Neural cell (in vitro differentiated cells): ENCODE data around the gene PROZ. TPM values are rescaled to one million over a fixed set of nuclear protein-coding genes. Genes with fewer than 3 reads are reported as not detected.

Experiments used
- H2AFZ ChIP-seq: fragments of 200-600, 300-800 bp; sonication (generic), shearing (Covaris generic); 2 replicates; pipeline ENCODE4 v1.6.0; 2014; ENCODE audit warnings: low read depth, mild to moderate bottlenecking, antibody characterized with exemption, low read length, moderate library complexity
- H3F3A ChIP-seq: fragments of 200-600 bp; shearing (Covaris generic); 2 replicates; pipeline ENCODE4 v1.6.1; 2016; ENCODE audit warnings: mild to moderate bottlenecking, moderate library complexity, mixed read lengths, antibody characterized with exemption, low read length; ENCODE audit not compliant: insufficient read depth, poor library complexity, severe bottlenecking
- H3K27ac ChIP-seq: fragments of 200-600, 300-800 bp; sonication (generic), shearing (Covaris generic); 2 replicates; pipeline ENCODE4 v1.5.1; 2014; ENCODE audit warnings: mild to moderate bottlenecking, low read length, moderate library complexity
- H3K27me3 ChIP-seq: fragments of 300-800, 200-600 bp; sonication (generic), shearing (Covaris generic); 2 replicates; pipeline ENCODE4 v1.6.0; 2014; ENCODE audit warnings: mild to moderate bottlenecking, low read depth, low read length, moderate library complexity; ENCODE audit not compliant: insufficient read depth
- H3K36me3 ChIP-seq: fragments of 300-800, 200-600 bp; sonication (generic), shearing (Covaris generic); 2 replicates; pipeline ENCODE4 v1.5.1; 2014; ENCODE audit warnings: mild to moderate bottlenecking, antibody characterized with exemption, low read length, moderate library complexity; ENCODE audit not compliant: insufficient read depth
- H3K4me2 ChIP-seq: fragments of 300-800, 200-600 bp; sonication (generic), shearing (Covaris generic); 2 replicates; pipeline ENCODE4 v1.6.0; 2014; ENCODE audit warnings: mild to moderate bottlenecking, low read length
- H3K4me3 ChIP-seq: fragments of 300-800, 200-600 bp; sonication (generic), shearing (Covaris generic); 2 replicates; pipeline ENCODE4 v1.5.1; 2014; ENCODE audit warnings: mild to moderate bottlenecking, low read length, moderate library complexity
- H3K79me2 ChIP-seq: fragments of 200-600 bp; shearing (Covaris generic); replicated peaks from 2 replicates; pipeline ENCODE4 v1.6.0; 2014; ENCODE audit warnings: mild to moderate bottlenecking, low read length, moderate library complexity; ENCODE audit not compliant: insufficient read depth
- H3K9ac ChIP-seq: fragments of 300-800, 200-600 bp; sonication (generic), shearing (Covaris generic); 2 replicates; pipeline ENCODE4 v1.6.1; 2016; ENCODE audit warnings: mild to moderate bottlenecking, low read length, mixed read lengths
- H3K9me2 ChIP-seq: fragments of 200-600 bp; shearing (Covaris generic); 2 replicates; pipeline ENCODE4 v1.6.1; 2016; ENCODE audit warnings: mild to moderate bottlenecking, low read length, mixed read lengths; ENCODE audit not compliant: insufficient read depth
- H3K9me3 ChIP-seq: fragments of 200-600, 300-800 bp; sonication (generic), shearing (Covaris generic); 2 replicates; pipeline ENCODE4 v1.6.1; 2016; ENCODE audit warnings: mild to moderate bottlenecking, mixed run types, low read length, moderate library complexity, mixed read lengths
- H4K20me1 ChIP-seq: fragments of 200-600 bp; shearing (Covaris generic); 2 replicates; pipeline ENCODE4 v1.6.1; 2016; ENCODE audit warnings: mild to moderate bottlenecking, mixed run types; ENCODE audit not compliant: insufficient read depth
- EP300 ChIP-seq: fragments of 450-650 bp; conservative IDR thresholded peaks from 2 replicates; pipeline ENCODE4 v1.6.1; 2014; ENCODE audit warnings: antibody characterized with exemption, mild to moderate bottlenecking, moderate library complexity; ENCODE audit not compliant: poor library complexity, severe bottlenecking
- EZH2 ChIP-seq: fragments of 200-600, 300-800 bp; shearing (Covaris generic), sonication (generic); IDR thresholded peaks from 2 replicates; pipeline ENCODE4 v1.6.1; 2014; ENCODE audit warnings: antibody characterized with exemption, low read length, borderline replicate concordance, mild to moderate bottlenecking; ENCODE audit not compliant: insufficient read depth, poor library complexity, severe bottlenecking
- POLR2AphosphoS5 ChIP-seq: IDR thresholded peaks from 2 replicates; pipeline ENCODE4 v1.6.1; 2012
- REST ChIP-seq: IDR thresholded peaks from 2 replicates; pipeline ENCODE4 v1.6.1; 2012; ENCODE audit warnings: borderline replicate concordance
- SMC3 ChIP-seq: fragments of 450-650 bp; conservative IDR thresholded peaks from 2 replicates; pipeline ENCODE4 v1.6.1; 2014; ENCODE audit warnings: antibody characterized with exemption, mild to moderate bottlenecking, moderate library complexity; ENCODE audit not compliant: poor library complexity
- TAF1 ChIP-seq: IDR thresholded peaks from 2 replicates; pipeline ENCODE4 v1.6.1; 2012; ENCODE audit warnings: low read depth
- polyA plus RNA-seq: library from polyadenylated mRNA; depleted of rRNA; stranded (reverse); fragments of >200 nt; gene quantifications from 2 replicates; pipeline ENCODE4 v1.2.3, GENCODE V29; 2014
- TF ChIP-seq, protein P1 (sequence below): fragments of 450-650 bp; IDR thresholded peaks from 2 replicates; pipeline ENCODE4 v1.5.1; 2014; ENCODE audit warnings: antibody characterized with exemption, mild to moderate bottlenecking, moderate library complexity; ENCODE audit not compliant: poor library complexity, severe bottlenecking

Gene PROZ
- polyA plus RNA-seq, 1 donor from 2014 or later: not detected

DNA sequence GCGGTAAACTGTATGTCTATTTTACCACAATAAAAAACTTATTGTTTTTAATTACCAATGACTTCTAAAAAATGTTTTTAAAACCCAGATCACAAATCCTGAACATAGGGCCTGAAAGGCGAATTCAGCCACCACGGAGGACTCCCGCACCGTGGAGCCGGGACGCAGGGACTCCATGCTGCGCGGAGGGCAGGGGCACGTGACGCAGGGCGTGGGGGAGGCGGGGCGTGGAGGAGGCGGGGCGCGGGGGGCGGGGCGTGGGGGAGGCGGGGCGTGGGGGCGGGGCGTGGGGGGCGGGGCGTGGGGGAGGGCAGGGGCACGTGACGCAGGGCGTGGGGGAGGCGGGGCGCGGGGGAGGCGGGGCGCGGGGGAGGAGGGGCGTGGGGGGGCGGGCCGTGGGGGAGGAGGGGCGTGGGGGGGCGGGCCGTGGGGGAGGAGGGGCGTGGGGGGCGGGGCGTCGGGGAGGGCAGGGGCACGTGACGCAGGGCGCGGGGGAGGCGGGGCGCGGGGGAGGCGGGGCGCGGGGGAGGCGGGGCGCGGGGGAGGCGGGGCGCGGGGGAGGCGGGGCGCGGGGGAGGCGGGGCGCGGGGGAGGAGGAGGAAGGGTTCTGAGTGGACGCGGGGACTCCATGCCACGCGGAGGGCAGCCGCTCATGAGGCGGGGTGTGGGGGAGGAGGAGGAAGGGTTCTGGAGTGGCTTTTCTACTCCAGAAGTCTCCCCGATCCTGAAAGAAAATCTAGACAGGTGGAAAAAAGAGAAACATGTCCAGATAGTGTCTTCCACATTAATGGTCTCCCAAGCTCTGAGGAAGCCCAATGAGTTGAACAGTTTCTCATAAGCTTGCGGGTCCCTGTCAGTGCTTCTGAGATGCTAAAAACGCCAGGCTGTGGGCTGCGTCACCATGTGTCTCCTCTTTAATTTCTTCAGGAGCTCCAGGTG lies 4.4 kb upstream of the PROZ start:
- peak overlapping the region; percentile 2 for H3K27ac ChIP-seq
- H3K27me3 ChIP-seq: peaks cover 16% of the 10 kb centered on the region
- peak overlapping the region; percentile 14 for H2AFZ ChIP-seq
- H4K20me1 ChIP-seq: no peaks in the 10 kb centered on the region
- no peaks in the 10 kb centered on the region for H3K79me2 ChIP-seq
- H3K9me3 ChIP-seq: no peaks in the 10 kb centered on the region
- H3K4me2 ChIP-seq: peak overlapping the region; percentile 32
- H3K36me3 ChIP-seq: no peaks in the 10 kb centered on the region
- TF ChIP-seq POLR2AphosphoS5: peak; percentile 41
- TF ChIP-seq, protein P1, sequence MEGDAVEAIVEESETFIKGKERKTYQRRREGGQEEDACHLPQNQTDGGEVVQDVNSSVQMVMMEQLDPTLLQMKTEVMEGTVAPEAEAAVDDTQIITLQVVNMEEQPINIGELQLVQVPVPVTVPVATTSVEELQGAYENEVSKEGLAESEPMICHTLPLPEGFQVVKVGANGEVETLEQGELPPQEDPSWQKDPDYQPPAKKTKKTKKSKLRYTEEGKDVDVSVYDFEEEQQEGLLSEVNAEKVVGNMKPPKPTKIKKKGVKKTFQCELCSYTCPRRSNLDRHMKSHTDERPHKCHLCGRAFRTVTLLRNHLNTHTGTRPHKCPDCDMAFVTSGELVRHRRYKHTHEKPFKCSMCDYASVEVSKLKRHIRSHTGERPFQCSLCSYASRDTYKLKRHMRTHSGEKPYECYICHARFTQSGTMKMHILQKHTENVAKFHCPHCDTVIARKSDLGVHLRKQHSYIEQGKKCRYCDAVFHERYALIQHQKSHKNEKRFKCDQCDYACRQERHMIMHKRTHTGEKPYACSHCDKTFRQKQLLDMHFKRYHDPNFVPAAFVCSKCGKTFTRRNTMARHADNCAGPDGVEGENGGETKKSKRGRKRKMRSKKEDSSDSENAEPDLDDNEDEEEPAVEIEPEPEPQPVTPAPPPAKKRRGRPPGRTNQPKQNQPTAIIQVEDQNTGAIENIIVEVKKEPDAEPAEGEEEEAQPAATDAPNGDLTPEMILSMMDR: no peak
- no peaks in the 10 kb centered on the region for H3K9me2 ChIP-seq
- H3F3A ChIP-seq: no peaks in the 10 kb centered on the region
- peak overlapping the region; percentile 40 for H3K9ac ChIP-seq
- peak overlapping the region; percentile 61 for H3K4me3 ChIP-seq

DNA sequence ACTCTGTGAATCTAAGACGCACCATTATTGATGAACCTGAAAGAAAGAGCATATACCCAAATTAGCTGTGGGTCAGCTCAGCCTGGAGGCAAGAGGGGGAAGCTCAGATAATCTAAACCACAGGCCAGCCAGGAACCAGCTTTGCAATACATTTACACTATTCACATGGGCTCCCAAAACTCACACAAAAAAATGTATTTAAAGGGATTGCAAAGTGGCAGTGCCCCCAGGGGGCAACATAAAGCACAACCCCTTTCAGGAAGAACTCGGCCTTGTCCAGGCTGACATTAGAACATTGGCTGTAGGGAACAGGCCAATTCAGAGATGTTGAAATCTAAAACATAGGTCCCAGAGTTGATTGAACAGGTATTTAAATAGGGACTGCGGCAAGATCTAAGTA lies 3.2 kb upstream of the PROZ start:
- no peaks in the 10 kb centered on the region for H3F3A ChIP-seq
- no peak overlapping the region for H3K27ac ChIP-seq
- TF ChIP-seq REST: no peak
- no peak for TF ChIP-seq EP300
- no peak for TF ChIP-seq POLR2AphosphoS5
- TF ChIP-seq EZH2: no peak
- no peak overlapping the region for H3K4me2 ChIP-seq
- H3K9me3 ChIP-seq: no peaks in the 10 kb centered on the region
- H3K79me2 ChIP-seq: no peaks in the 10 kb centered on the region
- no peak overlapping the region for H3K4me3 ChIP-seq
- no peaks in the 10 kb centered on the region for H3K9me2 ChIP-seq
- H3K36me3 ChIP-seq: no peaks in the 10 kb centered on the region
- no peaks in the 10 kb centered on the region for H4K20me1 ChIP-seq
- no peak overlapping the region for H3K9ac ChIP-seq
- no peak overlapping the region for H2AFZ ChIP-seq
- H3K27me3 ChIP-seq: peaks cover 16% of the 10 kb centered on the region

GRCh38 chr13:113155982-113156655 lies 2.3 kb upstream of the PROZ start:
- Histone ChIP-seq H3K4me2 (no peak overlapping the region), H3K4me3 (no peak overlapping the region), H3K9ac (no peak overlapping the region), H3K36me3 (no peaks in the 10 kb centered on the region), H3K79me2 (no peaks in the 10 kb centered on the region), H3K9me3 (no peaks in the 10 kb centered on the region), H3K27ac (no peak overlapping the region), H3K9me2 (no peaks in the 10 kb centered on the region), H2AFZ (no peak overlapping the region), H3F3A (no peaks in the 10 kb centered on the region), H4K20me1 (no peaks in the 10 kb centered on the region), H3K27me3 (peaks cover 16% of the 10 kb centered on the region)
- TF ChIP-seq TAF1 (no peak), POLR2AphosphoS5 (no peak), SMC3 (no peak)
